ENCODE measurements around the gene REEP5.
"Not testable (repeated sequence)": the region's sequence is repeated elsewhere in the genome, so short reads cannot be mapped to it uniquely, and the experiment has no call there.

Gene REEP5

DNA sequence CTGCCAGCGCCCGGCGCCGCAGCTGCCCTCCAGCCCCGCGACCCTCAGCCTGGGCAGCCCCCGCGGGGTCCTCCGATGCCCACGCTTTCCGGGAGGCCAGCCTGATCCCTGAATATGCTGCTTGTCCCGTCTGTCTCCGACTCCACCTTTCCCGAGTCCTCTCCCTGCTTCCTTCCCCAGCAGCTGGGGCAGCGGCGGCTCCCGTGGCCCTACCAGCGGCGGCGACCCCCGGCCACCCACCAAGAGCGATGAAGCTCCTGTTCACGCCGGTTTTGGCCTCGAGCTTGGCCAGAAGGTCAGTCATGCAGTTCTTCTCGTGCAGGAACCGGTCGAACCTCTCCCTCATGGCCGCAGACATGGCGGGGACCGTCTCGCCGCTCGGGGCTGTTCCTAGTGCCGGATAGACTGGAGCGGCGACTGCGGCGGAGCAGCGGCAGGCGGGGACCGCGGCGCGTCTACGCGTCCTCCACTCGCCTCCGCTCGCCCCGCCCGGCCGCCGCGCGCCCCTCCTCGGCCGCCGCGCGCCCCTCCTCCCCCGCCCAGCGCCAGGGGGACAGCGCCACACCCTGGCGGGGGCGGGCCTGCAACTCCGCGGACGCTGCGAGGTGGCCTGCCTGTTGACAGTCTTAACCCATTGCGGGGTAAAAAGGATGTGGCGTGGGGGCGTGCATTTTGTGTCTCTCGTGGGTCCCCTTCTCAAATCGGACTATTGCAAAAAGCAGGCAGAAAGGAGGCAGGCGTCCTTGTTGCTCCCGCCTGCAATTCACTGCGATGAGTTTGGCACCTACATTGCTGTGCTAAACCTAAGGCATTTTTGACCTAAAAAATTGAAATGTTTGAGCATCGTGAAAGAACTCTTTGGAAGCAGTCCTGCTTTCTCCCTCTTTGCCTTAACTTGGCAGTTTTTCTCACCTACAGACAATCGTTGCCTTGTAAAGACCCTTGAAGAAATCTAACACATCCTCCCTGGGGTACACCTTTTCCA is at the start of gene REEP5:
REEP5 (minus strand) TSS at position 395 of the 985 bp plus-strand sequence; CDS start at position 358, 37 bp downstream.
- in situ Hi-C loops (cut with HindIII; ENCODE audit: low sequenced_read_pairs): no loop called here

DNA sequence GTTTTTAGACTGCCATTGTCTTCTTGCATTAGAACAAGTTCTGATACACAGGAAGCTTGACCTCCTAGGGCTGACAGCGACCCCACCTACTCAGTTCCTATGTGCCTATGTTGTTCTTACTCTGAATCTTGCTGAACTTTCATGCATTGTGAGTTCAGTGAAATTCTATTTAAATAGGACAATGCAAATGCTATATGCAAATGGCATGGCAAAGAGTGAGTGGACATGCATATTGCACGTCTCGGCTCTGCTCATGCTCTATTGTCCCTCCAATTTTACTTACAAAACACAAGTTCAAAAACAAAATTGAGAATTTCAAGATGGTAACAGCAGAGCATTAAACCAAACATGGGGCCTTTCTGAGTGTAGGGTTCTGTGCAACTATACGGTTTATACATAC is 49.2 kb upstream of the REEP5 start:
- in situ Hi-C loops (cut with HindIII; ENCODE audit: low sequenced_read_pairs): loop anchor here (5.0 kb wide), 1 partner anchor 74 kb away; no protein-coding TSS in a partner anchor

DNA sequence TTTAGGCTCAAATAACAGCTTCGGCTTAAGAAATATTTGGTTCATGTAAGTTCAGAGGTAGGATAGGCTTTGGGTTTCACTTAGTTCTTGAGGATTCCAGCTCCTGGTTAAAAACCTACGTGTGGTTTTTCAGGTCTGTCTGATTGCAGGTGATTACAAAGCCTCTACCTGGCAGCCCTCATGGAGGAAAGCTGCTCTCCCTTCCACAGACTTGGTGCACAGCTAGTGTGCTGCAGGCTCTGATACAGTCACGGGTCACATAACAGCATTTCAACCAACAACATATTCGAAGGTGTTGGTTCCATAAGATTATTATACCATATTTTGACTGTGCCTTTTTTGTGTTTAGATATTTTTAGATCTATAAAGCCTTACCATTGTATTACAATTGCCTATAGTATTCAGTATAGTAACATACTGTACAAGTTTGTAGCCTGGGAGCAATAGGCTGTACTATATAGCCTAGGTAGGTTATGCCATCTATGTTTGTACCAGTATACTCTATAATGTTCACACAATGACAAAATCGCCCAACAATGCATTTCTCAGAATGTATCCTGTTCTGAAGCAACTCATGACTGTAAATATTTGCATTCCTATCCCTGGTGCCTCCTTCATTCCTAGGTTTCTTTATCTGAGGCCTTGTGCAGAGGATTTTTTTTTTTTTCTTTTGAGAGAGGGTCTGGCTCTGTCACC is 46.5 kb upstream of the REEP5 start:
- in situ Hi-C loops (cut with HindIII; ENCODE audit: low sequenced_read_pairs): no loop called here

DNA sequence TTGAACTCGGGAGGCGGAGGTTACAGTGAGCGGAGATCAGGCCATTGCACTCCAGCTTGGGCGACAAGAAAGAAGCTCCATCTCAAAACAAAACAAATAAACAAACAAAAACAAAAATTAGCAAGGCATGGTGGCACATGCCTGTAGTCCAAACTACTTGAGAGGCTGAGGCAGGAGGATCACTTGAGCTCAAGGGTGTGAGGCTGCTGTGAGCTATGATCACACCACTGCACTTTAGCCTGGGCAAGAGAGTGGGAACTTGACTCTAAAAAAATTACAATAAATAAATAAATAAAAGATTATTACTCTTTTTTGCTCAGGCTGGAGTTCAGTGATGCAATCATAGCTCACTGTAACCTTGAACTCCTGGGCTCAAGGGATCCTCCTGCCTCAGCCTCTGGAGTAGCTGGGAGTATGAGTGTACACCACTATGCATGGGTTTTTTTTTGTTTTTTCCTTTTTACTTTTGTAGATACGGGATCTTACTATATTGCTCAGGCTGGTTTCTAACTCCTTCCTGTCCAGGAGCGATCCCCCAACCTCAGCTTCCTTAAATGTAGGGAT is 45.6 kb upstream of the REEP5 start:
- in situ Hi-C loops (cut with HindIII; ENCODE audit: low sequenced_read_pairs): no loop called here

DNA sequence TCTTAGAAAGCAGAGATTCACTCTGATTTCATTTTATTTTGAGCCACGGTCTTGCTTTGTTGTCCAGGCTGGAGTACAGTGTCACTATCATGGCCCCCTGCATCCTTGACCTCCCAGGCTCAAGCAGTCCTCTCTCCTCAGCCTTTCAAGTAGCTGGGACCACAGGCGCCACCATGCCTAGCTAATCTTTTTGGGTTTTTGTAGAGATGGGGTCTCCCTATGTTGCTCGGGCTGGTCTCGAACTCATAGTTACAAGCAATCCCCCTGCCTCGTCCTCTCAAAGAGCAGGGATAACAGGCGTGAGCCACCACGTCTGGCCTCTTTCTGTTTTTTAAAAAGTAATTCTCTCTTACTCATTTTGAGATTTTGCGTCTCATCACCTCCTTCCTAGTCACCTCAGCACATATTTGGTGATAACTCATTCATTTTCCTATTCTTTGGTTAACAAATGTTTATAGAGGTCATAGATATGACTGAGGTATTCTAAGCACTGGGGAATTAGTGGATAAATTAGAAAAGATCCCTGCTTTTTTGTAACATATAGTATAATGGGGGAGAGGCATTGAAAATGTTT is 43.8 kb upstream of the REEP5 start:
- in situ Hi-C loops (cut with HindIII; ENCODE audit: low sequenced_read_pairs): no loop called here

DNA sequence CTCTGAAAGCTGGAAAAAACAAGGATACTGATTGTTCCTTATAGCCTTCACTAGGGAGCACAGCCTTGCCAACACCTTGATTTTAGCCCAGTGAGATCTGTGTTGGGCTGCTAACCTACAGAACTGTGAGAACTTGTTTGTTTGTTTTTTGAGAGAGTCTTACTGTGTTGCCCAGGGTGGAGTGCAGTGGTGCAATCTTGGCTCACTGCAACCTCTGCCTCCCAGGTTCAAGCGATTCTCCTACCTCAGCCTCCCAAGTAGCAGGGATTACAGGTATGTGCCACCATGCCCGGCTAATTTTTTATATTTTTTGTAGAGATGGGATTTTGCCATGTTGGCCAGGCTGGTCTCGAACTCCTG is 41.3 kb upstream of the REEP5 start:
- in situ Hi-C loops (cut with HindIII; ENCODE audit: low sequenced_read_pairs): not testable (repeated sequence)

DNA sequence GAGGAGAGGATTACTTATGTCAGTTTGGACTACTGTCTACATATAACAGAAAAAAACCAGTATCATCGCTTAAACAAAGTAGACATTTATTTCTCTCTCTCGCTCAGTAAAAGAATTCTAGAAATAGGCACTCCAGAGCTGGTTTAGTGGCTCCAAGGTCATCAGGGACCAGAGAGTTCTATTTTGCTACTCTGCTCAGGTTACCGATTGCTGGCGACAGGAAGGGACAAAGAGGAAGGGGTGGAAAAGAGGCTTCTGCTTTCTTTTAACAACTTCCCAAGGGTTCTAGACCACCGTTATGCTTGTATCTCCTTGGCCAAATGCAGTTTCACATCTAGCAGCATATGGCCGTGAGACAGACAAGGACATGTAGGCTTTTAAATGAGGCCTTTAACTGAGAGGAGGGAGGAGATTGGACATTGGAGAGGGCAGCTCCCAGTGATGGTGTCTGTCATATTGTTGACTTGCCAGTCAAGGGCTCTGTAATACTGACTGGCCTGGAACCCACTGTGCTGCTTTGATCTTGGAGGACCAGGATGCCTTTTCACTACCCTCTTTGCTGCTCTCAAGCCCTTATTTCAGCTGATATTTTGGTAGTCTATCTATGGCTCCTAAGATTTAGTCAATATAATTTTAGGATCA is 39.0 kb upstream of the REEP5 start:
- in situ Hi-C loops (cut with HindIII; ENCODE audit: low sequenced_read_pairs): no loop called here

DNA sequence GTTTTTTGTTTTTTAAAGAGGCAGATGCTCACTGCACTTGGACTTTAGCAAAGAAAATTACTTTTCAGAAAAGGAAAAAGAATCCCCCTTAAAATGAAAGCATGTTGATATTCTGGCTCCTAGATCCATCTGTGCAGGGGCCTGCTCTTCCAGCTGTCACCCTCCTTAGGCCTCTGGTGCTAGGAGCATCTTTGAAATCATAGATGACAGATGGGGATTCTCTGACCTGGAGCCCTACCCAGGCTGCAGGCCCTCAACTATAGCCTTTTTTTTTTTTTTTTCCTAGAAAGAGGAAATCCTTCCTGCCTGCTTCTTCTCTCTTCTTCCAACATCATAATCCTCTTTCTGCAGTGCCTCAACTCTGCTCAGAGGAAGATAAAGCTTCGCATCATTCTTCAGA is 38.3 kb upstream of the REEP5 start:
- in situ Hi-C loops (cut with HindIII; ENCODE audit: low sequenced_read_pairs): no loop called here

DNA sequence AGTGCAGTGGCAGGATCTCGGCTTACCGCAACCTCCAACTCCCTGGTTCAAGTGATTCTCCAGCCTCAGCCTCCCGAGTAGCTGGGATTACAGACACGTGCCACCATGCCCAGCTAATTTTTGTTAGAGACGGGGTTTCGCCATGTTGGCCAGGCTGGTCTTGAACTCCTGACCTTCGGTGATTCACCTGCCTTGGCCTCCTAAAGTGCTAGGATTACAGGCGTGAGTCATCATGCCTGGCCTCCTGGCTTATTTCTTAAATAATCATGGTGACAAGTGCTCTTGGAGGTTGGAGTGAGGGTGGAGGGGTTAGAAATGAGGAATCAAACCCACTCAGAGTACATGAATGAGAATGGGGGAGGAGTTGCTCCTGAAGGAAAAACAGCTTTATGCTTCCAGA is 37.8 kb upstream of the REEP5 start:
- in situ Hi-C loops (cut with HindIII; ENCODE audit: low sequenced_read_pairs): not testable (repeated sequence)

DNA sequence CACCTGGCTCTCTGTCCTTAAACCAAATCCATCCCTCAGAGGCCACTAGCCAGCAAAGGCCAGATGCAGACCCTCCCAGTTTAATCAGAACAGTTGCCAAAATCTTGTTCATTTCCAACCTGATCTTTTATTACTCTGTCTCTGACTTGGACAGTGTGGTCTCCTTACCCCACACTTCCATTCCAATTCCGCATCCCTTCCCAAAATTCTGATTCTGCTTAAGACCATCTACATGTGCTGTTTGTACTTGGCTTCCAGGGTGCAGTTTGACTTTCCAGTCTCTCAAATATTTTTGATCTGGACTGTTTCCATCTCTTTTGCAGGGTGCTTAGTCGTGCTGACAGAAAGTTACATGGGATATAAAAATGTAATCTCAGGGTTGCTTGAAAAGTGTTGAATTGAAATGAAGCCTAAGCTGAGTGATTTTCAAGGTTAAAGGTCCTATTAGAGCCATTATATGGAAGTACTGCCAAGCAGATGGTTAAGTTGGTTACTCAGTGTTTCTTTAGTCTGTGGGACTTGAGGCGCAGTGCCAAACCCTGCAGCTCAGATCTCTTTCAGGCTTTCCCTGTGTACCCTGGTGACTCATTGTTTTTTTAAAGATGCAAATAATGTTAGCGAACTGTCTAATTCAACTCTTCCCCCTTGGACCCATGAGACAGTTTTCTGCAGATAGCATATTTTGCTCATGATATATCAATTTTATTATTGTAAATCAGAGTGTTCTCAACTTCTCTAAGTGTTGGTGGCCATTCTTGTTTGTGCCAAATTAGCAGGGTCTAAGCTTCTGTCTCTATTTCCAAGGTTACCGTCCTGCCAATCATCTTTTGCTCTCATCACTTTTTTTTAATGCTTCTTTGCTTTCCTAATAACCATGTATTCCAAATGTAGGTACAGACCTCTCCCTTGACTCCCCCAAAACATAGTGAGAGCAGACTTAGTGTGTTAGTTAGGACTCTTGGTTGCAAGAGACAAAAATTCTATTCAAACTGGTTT is 36.4 kb upstream of the REEP5 start:
- in situ Hi-C loops (cut with HindIII; ENCODE audit: low sequenced_read_pairs): no loop called here

DNA sequence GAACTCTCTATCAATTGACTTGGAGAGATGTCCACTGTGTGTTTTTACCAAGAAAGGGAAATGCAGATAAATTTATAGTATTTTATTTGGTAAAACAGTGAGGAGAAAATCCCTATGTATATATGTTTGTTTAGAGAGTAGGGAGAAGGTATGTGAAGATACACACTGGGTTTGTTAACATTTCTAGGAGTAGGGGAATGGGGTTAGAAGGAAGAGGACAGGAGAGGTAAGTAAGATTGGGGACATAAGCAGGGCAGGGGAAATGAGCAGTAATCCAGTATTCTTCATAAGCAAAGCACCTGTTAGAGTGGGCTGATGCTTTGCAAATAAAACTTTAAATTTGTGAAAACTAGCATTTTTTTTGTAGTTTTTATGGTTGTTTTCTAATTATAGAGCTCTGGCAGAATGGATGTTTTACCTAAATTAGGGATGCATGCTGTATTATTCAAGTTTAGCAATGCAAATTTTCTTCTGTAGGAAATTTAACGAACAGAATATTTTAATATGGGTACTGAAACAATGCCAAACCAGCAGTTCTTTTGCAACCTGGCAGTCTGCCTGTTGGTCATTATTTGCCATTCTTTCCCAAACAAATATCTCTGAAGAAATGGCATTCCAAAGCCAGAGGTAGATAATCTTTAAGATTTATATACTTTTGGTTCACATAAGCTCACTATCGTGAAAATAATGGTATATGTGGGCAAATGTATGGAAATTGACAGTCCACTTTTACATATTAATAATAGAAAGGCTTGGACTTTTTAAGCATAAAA is 35.2 kb upstream of the REEP5 start:
- in situ Hi-C loops (cut with HindIII; ENCODE audit: low sequenced_read_pairs): no loop called here

DNA sequence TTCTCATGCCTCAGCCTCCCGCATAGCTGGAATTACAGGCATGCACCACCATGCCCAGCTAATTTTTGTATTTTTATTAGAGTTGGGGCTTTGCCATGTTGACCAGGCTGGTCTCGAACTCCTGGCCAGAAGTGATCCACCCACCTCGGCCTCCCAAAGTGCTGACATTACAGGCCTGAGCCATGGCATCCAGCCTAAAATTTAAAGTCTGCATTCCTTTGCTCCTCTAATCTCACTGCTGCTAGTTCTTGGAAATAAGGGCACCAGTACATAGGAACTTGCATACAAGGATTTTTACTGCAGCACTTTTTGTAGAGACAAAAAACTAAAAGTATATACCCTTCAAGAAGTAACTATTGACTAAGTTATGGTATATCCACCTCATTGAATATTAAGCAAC is 34.6 kb upstream of the REEP5 start:
- in situ Hi-C loops (cut with HindIII; ENCODE audit: low sequenced_read_pairs): no loop called here

DNA sequence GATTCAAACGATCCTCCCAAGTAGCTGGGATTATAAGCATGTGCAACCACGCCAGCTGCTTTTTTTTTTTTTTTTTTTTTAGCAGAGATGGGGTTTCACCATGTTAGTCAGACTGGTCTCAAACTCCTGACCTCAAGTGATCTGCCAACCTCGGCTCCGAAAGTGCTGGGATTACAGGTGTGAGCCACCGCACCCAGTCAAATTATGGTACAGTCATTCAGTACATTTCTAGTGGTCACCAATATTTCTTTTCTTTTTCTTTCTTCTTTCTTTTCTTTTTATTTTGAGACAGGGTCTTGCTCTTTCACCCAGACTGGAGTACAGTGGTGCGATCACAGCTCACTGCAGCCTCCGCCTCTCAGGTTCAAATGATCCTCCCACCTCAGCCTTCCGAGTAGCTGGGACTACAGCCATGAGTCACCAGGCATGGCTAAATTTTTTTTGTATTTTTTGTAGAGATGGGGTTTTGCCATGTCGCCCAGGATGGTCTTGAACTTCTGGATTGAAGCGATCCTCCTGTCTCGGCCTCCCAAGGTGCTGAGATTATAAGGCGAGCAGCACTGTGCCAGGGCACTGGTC is 29.2 kb upstream of the REEP5 start:
- in situ Hi-C loops (cut with HindIII; ENCODE audit: low sequenced_read_pairs): no loop called here

DNA sequence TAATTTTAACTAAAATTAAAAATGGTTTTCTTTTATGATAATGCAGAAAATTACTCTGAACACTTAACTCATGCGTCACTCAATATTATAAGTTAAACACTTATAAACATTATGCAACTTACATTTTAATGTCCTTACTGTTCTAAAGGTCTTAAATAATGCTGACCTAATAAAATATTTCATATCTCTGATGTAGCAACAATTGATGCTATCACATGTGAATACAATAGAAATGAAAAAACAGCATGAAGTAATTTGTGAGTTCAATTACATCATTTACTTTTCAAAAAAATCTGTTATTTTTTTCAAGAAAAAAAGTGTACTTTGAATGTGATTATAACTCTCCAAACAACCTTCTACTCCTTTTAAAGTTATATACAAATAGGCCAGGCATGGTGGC is 26.4 kb upstream of the REEP5 start:
- in situ Hi-C loops (cut with HindIII; ENCODE audit: low sequenced_read_pairs): no loop called here

DNA sequence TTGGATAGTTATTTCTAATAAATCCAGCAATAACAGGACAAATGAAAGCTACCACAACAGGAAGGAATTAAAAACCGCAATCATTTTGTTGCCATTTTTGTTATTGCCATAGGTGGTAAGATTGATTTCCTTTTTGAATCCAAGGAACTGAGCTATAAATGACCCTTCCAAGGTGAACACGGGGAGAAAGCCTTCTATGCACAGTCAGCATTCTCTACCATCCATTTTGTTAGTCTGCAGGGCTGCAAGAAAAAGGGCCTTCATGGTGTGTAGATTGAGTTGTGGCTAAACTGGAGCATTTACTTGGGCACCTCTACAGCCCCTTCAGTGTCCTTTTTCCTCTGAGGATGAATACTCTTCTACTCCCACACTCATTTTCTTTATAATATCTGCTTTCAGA is 18.6 kb upstream of the REEP5 start:
- in situ Hi-C loops (cut with HindIII; ENCODE audit: low sequenced_read_pairs): no loop called here

DNA sequence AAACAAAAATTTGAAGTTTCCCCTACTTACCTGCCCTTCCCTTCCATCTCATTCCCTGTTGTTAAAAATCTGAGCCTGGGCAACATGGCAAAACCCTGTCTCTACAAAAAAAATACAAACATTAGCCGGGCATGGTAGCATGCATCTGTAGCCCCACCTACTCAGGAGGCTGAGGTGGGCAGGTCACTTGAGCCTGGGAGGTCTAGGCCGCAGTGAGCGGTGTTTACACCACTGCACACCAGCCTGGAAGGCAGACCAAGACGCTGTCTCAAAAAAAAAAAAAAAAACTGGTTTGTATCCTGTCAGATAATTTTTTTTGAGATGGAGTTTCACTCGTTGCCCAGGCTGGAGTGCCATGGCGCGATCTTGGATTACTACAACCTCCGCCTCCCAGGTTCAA is 16.3 kb upstream of the REEP5 start:
- in situ Hi-C loops (cut with HindIII; ENCODE audit: low sequenced_read_pairs): no loop called here

DNA sequence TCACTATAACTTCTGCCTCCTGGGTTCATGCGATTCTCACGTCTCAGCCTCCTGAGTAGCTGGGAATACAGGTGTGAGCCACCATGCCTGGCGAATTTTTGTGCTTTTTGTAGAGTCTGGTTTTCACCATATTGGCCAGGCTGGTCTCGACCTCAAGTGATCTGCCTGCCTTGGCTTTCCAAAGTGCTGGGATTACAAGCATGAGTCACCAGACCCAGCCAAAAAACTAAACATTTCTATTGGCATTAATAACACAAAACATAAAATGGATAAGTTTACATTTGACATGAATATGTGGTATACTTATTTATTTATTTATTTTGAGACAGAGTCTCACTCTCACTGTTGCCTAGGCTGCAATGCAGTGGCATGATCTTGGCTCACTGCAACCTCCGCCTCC is 13.6 kb upstream of the REEP5 start:
- in situ Hi-C loops (cut with HindIII; ENCODE audit: low sequenced_read_pairs): no loop called here

DNA sequence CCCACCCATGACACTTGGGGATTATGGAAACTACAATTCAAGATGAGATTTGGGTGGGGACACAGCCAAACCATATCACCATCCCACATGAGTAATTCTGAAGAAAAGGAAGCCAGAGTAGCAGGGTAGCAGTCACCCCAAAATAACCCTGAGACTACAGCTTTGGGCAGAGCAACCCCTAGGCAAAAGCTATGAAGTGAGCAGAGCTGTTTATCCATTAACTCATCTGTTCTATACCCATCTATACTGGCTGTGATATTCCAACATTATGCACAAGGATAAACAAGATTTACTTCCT is 12.3 kb upstream of the REEP5 start:
- in situ Hi-C loops (cut with HindIII; ENCODE audit: low sequenced_read_pairs): no loop called here
